HG03066 (cell line): Measurements from ENCODE around the gene CHMP6.

Experiments used
- ATAC-seq: cut with Tn5 transposase; IDR thresholded peaks from one replicate; pipeline ENCODE4 v1.9.1; 2021; ENCODE audit warnings: low read depth; ENCODE audit not compliant: unreplicated experiment

The CHMP6 gene

DNA sequence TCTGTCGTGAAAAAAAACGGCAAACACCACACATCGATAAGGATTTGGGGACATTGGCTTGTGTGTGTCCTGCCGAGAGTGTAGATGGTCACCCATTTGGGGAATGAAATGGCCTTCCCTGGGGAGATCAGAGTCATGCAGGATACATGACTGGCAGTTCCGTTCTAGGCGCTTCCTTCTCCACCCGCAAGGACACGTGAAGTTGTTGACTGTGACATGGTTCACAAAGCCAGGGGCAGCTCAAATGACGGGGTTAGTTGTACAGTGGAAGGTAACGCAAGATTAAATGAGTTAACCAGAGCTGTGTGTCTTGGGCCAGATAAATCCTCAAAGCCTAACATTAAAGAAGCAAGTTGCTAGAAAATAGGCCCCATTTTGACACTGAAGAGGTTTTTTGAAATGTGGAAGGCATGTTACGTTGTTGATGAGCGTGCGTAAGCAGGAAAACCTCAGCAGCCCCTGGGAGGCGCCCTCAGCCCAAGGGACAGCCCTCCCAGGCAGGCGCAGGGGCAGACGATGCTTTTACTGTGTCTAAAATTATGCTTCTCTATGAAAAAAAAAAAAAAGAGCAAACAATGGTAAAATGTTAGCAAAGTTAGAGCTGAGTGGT, 35.9 kb upstream of the CHMP6 start:
- ATAC-seq: no peak

- ATAC-seq: no peak
Observed at GRCh38 chr17:80956321-80957190, 35.1 kb upstream of the CHMP6 start.

- no peak for ATAC-seq
Observed at GRCh38 chr17:80957461-80957941, 34.1 kb upstream of the CHMP6 start.

DNA sequence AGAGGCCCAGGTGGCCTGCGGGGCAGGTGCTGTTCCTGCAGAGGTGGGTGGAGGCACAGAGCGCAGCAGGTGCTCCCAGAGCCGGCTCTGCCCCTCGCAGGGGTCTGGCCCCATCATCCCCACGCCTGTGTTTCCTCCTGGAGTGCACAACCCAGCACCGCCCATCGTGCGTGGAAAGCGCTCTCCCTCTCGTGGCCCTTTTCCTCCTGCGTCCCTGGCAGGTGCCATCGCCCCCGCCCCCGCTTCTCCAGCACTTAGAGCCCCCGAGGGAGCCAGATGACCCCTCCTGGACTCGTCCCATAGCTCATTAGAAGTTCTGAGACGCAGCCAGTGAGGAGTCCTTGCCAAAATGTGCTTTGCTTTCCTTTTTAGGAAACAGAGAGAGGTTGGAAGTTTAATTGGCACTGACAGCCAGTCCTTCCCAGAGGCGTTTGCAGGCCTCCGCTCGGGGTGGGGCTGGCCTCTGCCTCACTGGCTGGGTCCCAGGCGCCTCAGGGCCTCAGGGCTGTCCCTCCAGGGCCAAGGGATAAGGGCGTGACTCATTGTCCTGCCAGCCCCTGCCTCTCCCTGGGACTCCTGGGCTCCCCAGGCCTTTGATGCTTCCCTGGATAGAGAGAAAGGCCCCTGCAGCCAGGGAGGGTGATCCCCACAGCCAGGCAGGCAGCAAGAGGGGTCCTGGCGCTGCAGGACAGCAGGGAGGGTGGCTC, 32.2 kb upstream of the CHMP6 start:
- ATAC-seq: no peak

DNA sequence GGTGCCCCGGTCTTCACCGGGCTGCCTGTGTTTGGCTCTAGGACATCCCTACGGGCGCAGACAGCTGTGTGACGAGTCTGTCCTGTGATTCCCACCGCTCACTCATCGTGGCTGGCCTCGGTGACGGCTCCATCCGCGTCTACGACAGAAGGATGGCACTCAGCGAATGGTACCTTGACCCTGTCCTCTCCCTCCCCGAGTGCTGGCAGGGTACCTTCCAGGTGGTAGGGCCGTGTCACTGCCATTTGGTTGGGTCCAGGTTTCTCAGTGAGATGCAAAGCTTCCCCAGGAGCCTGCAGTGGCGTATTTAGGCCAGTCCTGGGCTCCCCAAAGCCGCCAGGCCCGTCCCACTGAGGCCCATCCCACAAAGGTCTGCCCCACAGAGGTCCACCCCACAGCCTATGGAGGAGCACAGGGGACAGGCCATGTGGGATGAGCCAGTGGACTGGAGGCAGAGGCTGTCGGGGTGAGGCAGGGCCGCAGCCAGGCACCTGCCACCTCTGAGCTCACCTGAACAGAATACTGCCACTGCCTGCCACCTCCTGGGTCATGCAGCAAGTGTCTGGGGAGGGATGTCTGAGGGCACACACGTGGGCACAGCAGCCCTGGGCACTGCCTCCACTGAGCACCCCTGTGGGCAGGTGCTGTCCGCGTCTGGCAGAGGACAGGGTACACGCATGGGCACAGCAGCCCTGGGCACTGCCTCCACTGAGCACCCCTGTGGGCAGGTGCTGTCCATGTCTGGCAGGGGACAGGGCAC, 31.4 kb upstream of the CHMP6 start:
- no peak for ATAC-seq

- no peak for ATAC-seq
Observed at GRCh38 chr17:80960797-80961452, 30.7 kb upstream of the CHMP6 start.

- ATAC-seq: no peak
Observed at GRCh38 chr17:80961541-80962330, 29.9 kb upstream of the CHMP6 start.

- ATAC-seq: no peak
Observed at GRCh38 chr17:80962356-80963329, 29.0 kb upstream of the CHMP6 start.

DNA sequence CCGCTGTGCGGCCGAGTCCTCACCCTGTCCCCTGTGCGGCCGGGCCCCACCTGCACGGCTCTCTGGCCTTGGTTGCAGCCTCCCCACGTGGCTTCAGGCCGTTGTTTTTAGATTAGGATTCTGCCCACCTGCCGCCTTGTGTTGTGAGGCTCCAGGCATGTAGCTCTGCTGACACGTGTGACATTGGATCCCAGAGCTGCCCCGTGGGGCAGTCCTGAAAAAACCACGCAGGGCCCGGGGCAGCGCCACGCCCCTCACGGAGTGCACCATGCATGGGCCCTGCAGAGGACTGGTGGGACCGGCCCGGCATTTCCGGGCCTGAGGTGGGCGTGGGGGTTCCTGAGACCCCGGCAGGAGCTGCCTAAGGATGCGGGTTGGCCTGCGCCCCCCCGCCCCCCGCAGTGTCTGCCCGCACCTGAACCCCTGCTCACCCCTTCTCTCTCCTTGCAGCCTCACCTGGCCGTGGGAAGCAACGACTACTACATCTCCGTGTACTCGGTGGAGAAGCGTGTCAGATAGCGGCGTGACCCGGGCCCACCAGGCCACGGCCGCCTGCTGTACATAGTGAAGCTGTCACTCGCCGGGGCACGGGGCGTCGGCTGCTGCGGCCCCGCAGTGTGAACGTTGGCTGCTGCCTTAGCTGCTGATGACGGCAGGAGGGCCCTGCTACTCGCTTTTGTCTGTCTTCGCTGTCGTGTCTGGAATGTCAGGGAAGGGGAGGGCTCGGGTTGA, 27.7 kb upstream of the CHMP6 start:
- no peak for ATAC-seq

DNA sequence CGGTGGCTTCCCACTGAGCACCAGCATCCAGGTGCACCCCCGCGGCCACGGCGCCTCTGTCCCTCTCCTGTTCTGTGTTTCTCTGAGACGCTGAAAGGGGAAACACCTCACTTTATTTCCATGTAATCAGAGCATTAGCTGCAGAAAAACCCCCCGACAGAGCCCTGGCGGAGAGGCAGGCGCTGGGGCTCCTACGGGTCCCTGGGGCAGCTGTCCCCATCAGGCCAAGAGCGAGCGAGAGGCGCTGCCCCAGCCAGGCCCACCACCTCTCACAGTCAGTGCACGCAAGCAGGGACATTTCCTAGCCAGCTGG, 27.1 kb upstream of the CHMP6 start:
- no peak for ATAC-seq

- ATAC-seq: no peak
Observed at GRCh38 chr17:80964859-80965580, 26.6 kb upstream of the CHMP6 start.

DNA sequence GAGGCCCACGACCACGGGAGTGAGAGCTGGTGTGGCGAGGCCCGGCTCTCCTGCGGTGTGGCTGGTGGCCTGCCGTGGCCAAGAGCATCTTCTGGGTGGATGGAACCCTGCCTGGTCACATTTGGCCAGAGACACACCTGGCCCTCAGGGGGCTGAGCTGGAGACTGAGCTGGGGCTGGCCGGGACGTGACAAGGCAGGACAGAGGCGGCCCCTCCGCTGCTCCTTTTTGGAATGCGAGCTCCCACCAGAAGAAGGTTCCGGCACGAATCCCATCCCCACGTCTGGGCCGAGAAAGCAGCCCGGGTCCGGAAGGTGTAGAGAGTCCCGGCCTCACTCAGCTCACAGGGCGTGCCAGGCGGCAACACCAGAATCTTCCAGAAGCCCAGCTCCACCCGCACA, 26.0 kb upstream of the CHMP6 start:
- ATAC-seq: no peak

- no peak for ATAC-seq
Observed at GRCh38 chr17:80967404-80967872, 24.2 kb upstream of the CHMP6 start.

GRCh38 chr17:80968602-80969029, 23.0 kb upstream of the CHMP6 start:
- ATAC-seq: no peak

GRCh38 chr17:80969030-80969673, 22.5 kb upstream of the CHMP6 start:
- no peak for ATAC-seq

- no peak for ATAC-seq
Observed at GRCh38 chr17:80969674-80970043, 22.0 kb upstream of the CHMP6 start.
